GM20000 (cell line): ENCODE data around the gene SMIM8.
"Not testable (repeated sequence)": the region's sequence is repeated elsewhere in the genome, so short reads cannot be mapped to it uniquely, and the experiment has no call there.

Experiments
- DNase-seq: peaks from one replicate; pipeline ENCODE4 v3.0.0; 2012; ENCODE audit warnings: low spot score
- TF ChIP-seq, protein P1 (sequence below): IDR thresholded peaks from 2 replicates; pipeline ENCODE4 v1.5.1; 2012; ENCODE audit warnings: mild to moderate bottlenecking, control low read depth; ENCODE audit errors: extremely low read depth, missing control alignments

The SMIM8 gene

DNA sequence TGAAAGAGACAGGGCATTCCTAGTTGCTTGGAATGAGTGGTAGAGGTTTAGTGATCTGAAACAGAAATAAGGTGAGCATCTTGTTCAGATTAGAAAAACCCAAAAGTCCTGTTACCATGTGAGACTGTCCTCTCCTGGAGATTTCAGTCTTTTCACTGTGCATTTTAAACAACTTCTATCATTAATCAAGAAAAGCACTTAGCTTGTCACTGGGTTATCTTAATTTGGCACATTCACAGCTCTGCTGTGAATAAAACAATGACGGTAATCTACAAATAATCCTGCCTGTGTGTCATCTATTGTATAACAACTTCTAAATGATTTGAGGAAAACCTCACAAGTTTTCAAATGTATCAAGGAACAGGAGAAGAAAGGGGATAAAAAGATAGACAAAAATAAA is 9.5 kb upstream of the SMIM8 start:
- TF ChIP-seq, protein P1, sequence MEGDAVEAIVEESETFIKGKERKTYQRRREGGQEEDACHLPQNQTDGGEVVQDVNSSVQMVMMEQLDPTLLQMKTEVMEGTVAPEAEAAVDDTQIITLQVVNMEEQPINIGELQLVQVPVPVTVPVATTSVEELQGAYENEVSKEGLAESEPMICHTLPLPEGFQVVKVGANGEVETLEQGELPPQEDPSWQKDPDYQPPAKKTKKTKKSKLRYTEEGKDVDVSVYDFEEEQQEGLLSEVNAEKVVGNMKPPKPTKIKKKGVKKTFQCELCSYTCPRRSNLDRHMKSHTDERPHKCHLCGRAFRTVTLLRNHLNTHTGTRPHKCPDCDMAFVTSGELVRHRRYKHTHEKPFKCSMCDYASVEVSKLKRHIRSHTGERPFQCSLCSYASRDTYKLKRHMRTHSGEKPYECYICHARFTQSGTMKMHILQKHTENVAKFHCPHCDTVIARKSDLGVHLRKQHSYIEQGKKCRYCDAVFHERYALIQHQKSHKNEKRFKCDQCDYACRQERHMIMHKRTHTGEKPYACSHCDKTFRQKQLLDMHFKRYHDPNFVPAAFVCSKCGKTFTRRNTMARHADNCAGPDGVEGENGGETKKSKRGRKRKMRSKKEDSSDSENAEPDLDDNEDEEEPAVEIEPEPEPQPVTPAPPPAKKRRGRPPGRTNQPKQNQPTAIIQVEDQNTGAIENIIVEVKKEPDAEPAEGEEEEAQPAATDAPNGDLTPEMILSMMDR, result no peak

DNA sequence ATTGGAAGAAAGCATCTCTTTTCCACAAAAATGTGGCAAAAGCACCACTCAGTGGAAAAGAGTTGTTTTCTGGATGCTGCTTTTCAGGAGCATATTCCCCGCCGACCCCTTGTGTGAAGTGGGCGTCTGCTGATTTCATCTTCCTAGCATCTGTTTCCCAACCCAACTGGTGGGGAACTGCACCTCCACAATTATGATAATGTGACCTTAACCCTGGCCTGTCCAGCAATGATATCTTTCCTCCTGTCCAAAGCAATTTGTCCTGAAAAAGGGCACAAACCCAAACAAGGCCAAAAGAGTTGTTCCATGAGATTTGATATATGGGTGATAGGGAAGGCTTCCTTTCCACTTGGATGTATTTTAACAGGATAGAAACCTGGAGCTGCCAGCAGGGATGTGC is 7.3 kb upstream of the SMIM8 start:
- TF ChIP-seq, protein P1, result no peak

More for the DNA sequence above, 9.5 kb upstream of the SMIM8 start:
- DNase-seq, result no peak

DNA sequence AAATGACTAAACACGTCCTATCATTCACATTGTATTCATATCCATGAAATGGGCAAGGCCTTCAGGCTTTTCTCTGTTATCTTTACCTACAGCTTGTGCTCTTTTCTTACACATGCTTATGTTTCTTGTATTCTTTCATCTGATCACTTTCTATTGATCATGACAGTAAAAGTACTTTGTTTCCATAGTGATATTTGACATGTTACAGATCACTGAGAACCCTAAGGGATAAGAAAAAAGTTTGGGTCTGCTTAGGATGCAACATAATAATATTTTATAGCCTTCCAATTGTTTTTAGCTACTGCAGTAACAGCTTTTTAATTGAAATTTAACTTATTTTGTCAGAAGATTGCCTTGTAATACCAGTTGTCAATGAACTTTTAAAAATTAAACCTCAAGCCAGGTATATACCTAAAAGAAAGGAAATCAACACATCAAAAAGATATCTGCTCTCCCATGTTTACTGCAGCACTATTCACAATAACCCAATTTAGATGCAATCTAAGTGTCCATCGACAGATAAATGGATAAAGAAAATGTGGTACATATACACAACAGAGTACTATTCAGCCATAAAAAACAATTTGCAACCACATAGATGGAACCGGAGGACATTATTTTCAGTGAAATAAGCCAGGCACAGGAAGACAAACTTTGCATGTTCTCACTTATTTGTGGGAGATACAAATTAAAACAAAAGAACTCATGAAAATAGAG is 3.0 kb upstream of the SMIM8 start:
- no peak for DNase-seq
- TF ChIP-seq, protein P1, result no peak

More for the DNA sequence above, 7.3 kb upstream of the SMIM8 start:
- no peak for DNase-seq

- DNase-seq, result not testable (repeated sequence)
Observed at GRCh38 chr6:87323880-87324279, 1.5 kb downstream of the SMIM8 start.

DNA sequence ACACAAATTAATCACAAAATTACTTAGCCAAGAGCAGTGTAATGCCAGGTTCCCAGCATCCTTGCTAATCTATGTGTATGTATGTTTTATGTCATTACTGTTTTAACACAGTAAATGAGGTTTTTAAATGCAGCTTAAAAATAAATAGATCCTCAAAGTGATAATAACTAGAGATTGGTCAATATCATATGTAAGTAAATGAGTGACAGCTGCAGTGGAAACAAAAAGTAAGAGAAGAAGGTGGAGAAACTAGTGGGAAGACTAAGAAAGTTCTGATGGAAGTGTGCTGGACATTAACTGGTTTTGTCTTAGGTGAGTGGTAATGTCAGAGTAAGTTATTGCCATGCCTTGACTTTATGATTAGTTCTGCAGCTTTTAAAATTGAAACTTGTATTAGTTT is 8.6 kb downstream of the SMIM8 start:
- TF ChIP-seq, protein P1, result no peak
- no peak for DNase-seq

GRCh38 chr6:87333033-87333432 is 10.6 kb downstream of the SMIM8 start:
- no peak for DNase-seq
- TF ChIP-seq, protein P1, result no peak

GRCh38 chr6:87333591-87334181 is 11.3 kb downstream of the SMIM8 start:
- TF ChIP-seq, protein P1, result no peak
- DNase-seq, result no peak

GRCh38 chr6:87334683-87335082 is 12.3 kb downstream of the SMIM8 start:
- TF ChIP-seq, protein P1, result no peak
- DNase-seq, result no peak
